H1 (cell line): Measurements from ENCODE around the gene KANTR.

Source experiments
- BACH1 ChIP-seq: IDR thresholded peaks from 2 replicates; pipeline ENCODE4 v1.6.1; 2012; ENCODE audit warnings: low read length, improper control_type of control experiment
- BRCA1 ChIP-seq: IDR thresholded peaks from 2 replicates; pipeline ENCODE4 v1.6.1; 2012; ENCODE audit warnings: low read depth, low read length, improper control_type of control experiment
- EGR1 ChIP-seq: IDR thresholded peaks from 2 replicates; pipeline ENCODE4 v1.6.1; 2011; ENCODE audit warnings: low read depth, low read length, borderline replicate concordance
- HDAC2 ChIP-seq, 2 experiments: fragments of 300-600 bp in 1 of 2; sonication (generic) in 1 of 2; IDR thresholded peaks; 2 replicates each; pipeline ENCODE4 v1.6.1; 2011 to 2012; ENCODE audit warnings: low read depth in 2 of 2, low read length in 2 of 2, mild to moderate bottlenecking in 2 of 2, moderate library complexity in 2 of 2, borderline replicate concordance in 1 of 2, inconsistent platforms in 1 of 2
- MAFK ChIP-seq: IDR thresholded peaks from 2 replicates; pipeline ENCODE4 v1.6.1; 2012; ENCODE audit warnings: low read depth, mild to moderate bottlenecking, improper control_type of control experiment, low read length
- POLR2A ChIP-seq, 2 experiments: IDR thresholded peaks; 1 replicate in 1 of 2; 2 replicates in 1 of 2; pipeline ENCODE4 v1.6.1; 2011; ENCODE audit warnings: low read depth in 2 of 2, low read length in 2 of 2, mild to moderate bottlenecking in 2 of 2; ENCODE audit errors: control extremely low read depth in 1 of 2
- POLR2AphosphoS5 ChIP-seq: IDR thresholded peaks from 2 replicates; pipeline ENCODE4 v1.6.1; 2011; ENCODE audit warnings: low read depth, low read length
- RAD21 ChIP-seq, 2 experiments: IDR thresholded peaks in 1 of 2; conservative IDR thresholded peaks in 1 of 2; 2 replicates each; pipeline ENCODE4 v1.6.1; 2011; ENCODE audit warnings: low read depth in 2 of 2, low read length in 2 of 2, improper control_type of control experiment in 1 of 2, inconsistent platforms in 1 of 2, mild to moderate bottlenecking in 1 of 2, moderate library complexity in 1 of 2
- RBBP5 ChIP-seq: IDR thresholded peaks from 2 replicates; pipeline ENCODE4 v1.7.1; 2012; ENCODE audit warnings: low read depth, mild to moderate bottlenecking, inconsistent platforms, low read length, moderate library complexity, borderline replicate concordance
- SIRT6 ChIP-seq: IDR thresholded peaks from one replicate; pipeline ENCODE4 v1.7.1; 2012; ENCODE audit warnings: low read length, inconsistent platforms
- TAF1 ChIP-seq: IDR thresholded peaks from 2 replicates; pipeline ENCODE4 v1.6.1; 2011; ENCODE audit warnings: mild to moderate bottlenecking, low read depth, low read length
- ZNF274 ChIP-seq: IDR thresholded peaks from 2 replicates; pipeline ENCODE4 v1.7.0; 2012; ENCODE audit warnings: low read length, borderline replicate concordance; ENCODE audit errors: extremely low read depth
- TF ChIP-seq, protein P1 (sequence below), 3 experiments: IDR thresholded peaks; 1 replicate in 2 of 3; 2 replicates in 1 of 3; pipeline versions ENCODE4 v1.5.1 to v1.6.1; 2011; ENCODE audit warnings: low read length in 3 of 3, mild to moderate bottlenecking in 3 of 3, inconsistent platforms in 2 of 3, low read depth in 1 of 3, moderate library complexity in 1 of 3; ENCODE audit not compliant: insufficient read depth in 1 of 3; ENCODE audit errors: control extremely low read depth in 1 of 3

DNA sequence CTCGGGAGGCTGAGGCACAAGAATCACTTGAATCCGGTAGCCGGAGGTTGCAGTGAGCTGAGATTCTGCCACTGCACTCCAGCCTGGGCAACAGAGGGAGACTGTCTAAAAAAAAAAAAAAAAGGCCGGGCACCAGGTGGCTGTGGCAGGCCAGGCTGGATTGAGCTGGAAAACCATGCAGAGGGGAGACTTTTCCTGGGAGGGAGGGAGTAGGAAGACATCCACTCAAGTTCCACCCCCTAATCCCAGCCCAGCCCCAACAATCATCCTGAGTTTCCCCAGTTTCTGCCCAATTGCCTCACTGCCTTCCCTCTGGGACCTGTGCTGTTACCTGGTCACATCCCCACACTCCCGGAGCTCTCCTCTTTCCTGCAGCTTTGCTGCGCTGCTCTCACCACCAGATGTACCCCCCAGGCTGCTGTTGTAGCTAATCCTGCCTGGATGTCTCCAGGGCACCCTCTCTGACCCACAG lies 20.8 kb upstream of the KANTR start:
- TF ChIP-seq POLR2A (IDR thresholded peaks at IDR 0.05; ENCODE audit: control extremely low read depth in 1 of 2, low read depth in 2 of 2, low read length in 2 of 2) (no peak), BRCA1 (no peak), POLR2AphosphoS5 (no peak), SIRT6 (no peak), MAFK (no peak), EGR1 (no peak), RAD21 (IDR thresholded peaks at IDR 0.05 in 1 of 2, conservative IDR thresholded peaks at IDR 0.05 in 1 of 2; ENCODE audit: low read depth in 2 of 2, low read length in 2 of 2) (no peak), ZNF274 (no peak), TAF1 (no peak), HDAC2 (IDR thresholded peaks at IDR 0.05; ENCODE audit: borderline replicate concordance in 1 of 2, low read depth in 2 of 2, low read length in 2 of 2) (no peak), RBBP5 (no peak), BACH1 (no peak)
- TF ChIP-seq, protein P1, sequence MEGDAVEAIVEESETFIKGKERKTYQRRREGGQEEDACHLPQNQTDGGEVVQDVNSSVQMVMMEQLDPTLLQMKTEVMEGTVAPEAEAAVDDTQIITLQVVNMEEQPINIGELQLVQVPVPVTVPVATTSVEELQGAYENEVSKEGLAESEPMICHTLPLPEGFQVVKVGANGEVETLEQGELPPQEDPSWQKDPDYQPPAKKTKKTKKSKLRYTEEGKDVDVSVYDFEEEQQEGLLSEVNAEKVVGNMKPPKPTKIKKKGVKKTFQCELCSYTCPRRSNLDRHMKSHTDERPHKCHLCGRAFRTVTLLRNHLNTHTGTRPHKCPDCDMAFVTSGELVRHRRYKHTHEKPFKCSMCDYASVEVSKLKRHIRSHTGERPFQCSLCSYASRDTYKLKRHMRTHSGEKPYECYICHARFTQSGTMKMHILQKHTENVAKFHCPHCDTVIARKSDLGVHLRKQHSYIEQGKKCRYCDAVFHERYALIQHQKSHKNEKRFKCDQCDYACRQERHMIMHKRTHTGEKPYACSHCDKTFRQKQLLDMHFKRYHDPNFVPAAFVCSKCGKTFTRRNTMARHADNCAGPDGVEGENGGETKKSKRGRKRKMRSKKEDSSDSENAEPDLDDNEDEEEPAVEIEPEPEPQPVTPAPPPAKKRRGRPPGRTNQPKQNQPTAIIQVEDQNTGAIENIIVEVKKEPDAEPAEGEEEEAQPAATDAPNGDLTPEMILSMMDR (IDR thresholded peaks at IDR 0.05; ENCODE audit: control extremely low read depth in 1 of 3, insufficient read depth in 1 of 3, low read depth in 1 of 3, low read length in 3 of 3): no peak
